Glutamatergic neuron (in vitro differentiated cells): ENCODE results near the gene APOM. TPM values are rescaled to one million over a fixed set of nuclear protein-coding genes. Genes with fewer than 3 reads are reported as not detected.
A peak's percentile ranks its signal among the peaks of the same experiment; 100 is the strongest.

Experiments used
- DNase-seq: peaks from one replicate; pipeline ENCODE4 v3.0.0; 2022
- H3K27ac Mint-ChIP-seq: one replicate; pipeline ENCODE4 v1.8.0; 2020; ENCODE audit warnings: mild to moderate bottlenecking, mixed read lengths, inconsistent platforms; ENCODE audit not compliant: unreplicated experiment
- H3K27me3 Mint-ChIP-seq: one replicate; pipeline ENCODE4 v1.8.0; 2020; ENCODE audit warnings: mild to moderate bottlenecking, moderate library complexity, mixed read lengths, inconsistent platforms; ENCODE audit not compliant: unreplicated experiment
- H3K36me3 Mint-ChIP-seq: one replicate; pipeline ENCODE4 v1.8.0; 2020; ENCODE audit warnings: mild to moderate bottlenecking, mixed read lengths, inconsistent platforms; ENCODE audit not compliant: unreplicated experiment
- H3K4me1 Mint-ChIP-seq: one replicate; pipeline ENCODE4 v1.8.0; 2020; ENCODE audit warnings: mild to moderate bottlenecking, low read depth, mixed read lengths, inconsistent platforms; ENCODE audit not compliant: unreplicated experiment
- H3K4me3 Mint-ChIP-seq: one replicate; pipeline ENCODE4 v1.8.0; 2020; ENCODE audit warnings: mild to moderate bottlenecking, mixed read lengths, inconsistent platforms; ENCODE audit not compliant: unreplicated experiment
- H3K9me3 Mint-ChIP-seq: one replicate; pipeline ENCODE4 v1.8.0; 2020; ENCODE audit warnings: mild to moderate bottlenecking, moderate library complexity, mixed read lengths, inconsistent platforms; ENCODE audit not compliant: unreplicated experiment
- total RNA-seq: library from RNA; stranded (reverse); fragmentation: NEBNext Ultra II Directional; extraction: Animal tissue kit (Norgen Biotek cat#: 25700); gene quantifications from one replicate; pipeline ENCODE4 v1.2.1, GENCODE V29; 2021; ENCODE audit not compliant: unreplicated experiment
- TF ChIP-seq, protein P1 (sequence below): fragments of 200-600 bp; sonication (generic); IDR thresholded peaks from one replicate; pipeline ENCODE4 v1.5.0; 2021; ENCODE audit not compliant: partially characterized antibody, unreplicated experiment

APOM gene
- total RNA-seq, 1 donor from 2014 or later, result 1.5 TPM

DNA sequence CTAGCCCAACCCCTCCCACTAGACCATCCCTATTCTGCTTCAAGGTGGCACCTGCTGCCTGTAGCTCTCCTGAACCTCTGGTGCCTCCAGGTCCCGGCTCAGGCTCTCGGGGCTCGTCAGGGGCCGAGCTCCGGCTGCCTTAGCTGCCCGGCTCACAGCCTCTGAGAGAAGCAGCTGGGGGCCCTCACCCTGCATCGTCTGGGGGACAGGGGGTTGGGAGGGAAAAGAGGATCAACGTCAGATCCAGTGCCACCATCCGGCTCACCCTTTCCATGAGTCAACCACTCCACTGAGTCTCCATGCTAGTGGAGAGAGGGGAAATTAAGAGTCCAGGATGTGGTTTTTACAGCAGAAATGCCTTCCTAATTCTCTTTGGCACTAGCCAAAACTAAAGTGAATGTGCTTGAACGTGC lies 16.2 kb upstream of the APOM start:
- TF ChIP-seq, protein P1, sequence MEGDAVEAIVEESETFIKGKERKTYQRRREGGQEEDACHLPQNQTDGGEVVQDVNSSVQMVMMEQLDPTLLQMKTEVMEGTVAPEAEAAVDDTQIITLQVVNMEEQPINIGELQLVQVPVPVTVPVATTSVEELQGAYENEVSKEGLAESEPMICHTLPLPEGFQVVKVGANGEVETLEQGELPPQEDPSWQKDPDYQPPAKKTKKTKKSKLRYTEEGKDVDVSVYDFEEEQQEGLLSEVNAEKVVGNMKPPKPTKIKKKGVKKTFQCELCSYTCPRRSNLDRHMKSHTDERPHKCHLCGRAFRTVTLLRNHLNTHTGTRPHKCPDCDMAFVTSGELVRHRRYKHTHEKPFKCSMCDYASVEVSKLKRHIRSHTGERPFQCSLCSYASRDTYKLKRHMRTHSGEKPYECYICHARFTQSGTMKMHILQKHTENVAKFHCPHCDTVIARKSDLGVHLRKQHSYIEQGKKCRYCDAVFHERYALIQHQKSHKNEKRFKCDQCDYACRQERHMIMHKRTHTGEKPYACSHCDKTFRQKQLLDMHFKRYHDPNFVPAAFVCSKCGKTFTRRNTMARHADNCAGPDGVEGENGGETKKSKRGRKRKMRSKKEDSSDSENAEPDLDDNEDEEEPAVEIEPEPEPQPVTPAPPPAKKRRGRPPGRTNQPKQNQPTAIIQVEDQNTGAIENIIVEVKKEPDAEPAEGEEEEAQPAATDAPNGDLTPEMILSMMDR, result no peak
- DNase-seq, result no peak
- H3K27ac Mint-ChIP-seq, result no peak overlapping the region
- no peaks in the 10 kb centered on the region for H3K36me3 Mint-ChIP-seq
- H3K27me3 Mint-ChIP-seq, result peaks cover 11% of the 10 kb centered on the region
- no peaks in the 10 kb centered on the region for H3K4me1 Mint-ChIP-seq
- no peak overlapping the region for H3K4me3 Mint-ChIP-seq
- H3K9me3 Mint-ChIP-seq, result peaks cover 4% of the 10 kb centered on the region

DNA sequence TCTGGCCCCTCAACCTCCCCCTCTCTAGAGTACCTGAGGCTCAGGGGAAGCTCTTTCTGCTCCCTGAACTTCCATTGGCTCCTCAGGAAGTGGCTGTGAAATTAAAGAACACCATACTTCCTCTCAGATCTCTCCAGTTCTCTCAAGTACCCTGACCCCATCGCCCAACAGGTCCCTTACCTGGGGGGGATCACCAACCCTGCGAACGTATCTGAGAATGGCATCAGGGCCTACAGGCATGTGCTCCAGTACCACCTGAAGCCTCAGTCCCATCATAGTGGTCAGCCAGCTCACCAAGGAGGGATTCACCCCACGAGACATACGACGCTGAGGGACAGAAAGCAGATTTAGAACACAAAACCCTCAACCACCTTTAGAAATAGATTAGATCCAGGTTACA lies 15.1 kb upstream of the APOM start:
- no peaks in the 10 kb centered on the region for H3K4me1 Mint-ChIP-seq
- DNase-seq, result no peak
- no peaks in the 10 kb centered on the region for H3K36me3 Mint-ChIP-seq
- peak overlapping the region; percentile 16 for H3K4me3 Mint-ChIP-seq
- peaks cover 9% of the 10 kb centered on the region for H3K27me3 Mint-ChIP-seq
- peaks cover 7% of the 10 kb centered on the region for H3K9me3 Mint-ChIP-seq
- TF ChIP-seq, protein P1, result no peak
- H3K27ac Mint-ChIP-seq, result no peak overlapping the region

DNA sequence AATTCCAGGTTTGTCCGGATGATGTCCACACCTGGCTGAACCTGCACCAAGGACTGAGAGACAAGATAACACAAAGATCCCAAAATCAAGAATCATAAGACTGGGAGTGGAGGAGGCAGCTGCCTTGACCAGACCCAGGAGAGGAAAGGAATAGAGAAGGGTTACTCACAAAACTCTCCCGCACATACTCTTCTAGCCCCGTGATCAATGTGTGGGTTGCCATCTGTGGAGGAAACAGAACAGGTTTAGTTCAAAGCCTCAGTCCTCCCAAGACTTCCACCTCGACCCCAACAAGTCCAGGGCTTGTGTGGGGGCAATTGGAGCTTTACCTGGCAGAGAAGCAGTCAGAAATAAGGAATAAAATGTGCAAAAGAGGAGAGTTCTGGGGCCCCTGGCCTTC lies 14.3 kb upstream of the APOM start:
- Mint-ChIP-seq H3K27ac (no peak overlapping the region), H3K36me3 (no peaks in the 10 kb centered on the region), H3K4me1 (no peaks in the 10 kb centered on the region), H3K27me3 (peaks cover 6% of the 10 kb centered on the region), H3K9me3 (peaks cover 7% of the 10 kb centered on the region), H3K4me3 (no peak overlapping the region)
- TF ChIP-seq, protein P1, result no peak
- no peak for DNase-seq

DNA sequence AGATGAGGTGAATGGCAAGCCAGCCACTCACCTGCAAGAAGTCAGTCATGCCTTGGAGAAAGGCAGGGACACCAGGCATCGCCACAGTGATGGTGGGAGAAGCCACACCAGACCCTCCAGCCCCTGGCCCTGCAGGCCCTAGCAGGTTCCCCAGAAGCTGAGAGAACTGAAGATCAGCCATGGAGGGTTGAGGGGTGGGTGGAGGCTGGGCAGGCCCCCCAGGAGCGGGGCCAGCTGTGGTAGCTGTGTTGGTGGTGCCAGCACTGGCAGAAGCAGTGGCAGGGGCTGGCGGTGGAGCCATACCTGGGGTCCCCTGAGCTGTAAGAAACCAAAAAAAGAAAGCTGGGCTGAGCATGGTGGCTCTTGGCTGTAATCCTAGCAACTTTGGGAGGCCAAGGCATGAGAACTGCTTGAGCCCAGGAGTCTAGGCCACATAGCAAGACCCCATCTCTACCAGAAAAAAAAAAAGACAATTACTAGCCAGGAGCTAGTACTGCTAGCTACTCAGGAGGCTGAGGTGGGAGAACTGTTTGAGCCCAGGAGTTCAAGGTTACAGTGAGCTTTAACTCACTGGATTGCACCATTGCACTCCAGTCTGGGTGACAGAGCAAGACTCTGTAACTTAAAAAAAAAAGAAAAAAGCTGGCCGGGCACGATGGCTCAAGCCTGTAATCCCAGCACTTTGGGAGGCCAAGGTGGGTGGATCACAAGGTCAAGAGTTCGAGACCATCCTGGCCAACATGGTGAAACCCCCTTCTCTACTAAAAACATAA lies 12.7 kb upstream of the APOM start:
- Mint-ChIP-seq H3K9me3 (peaks cover 6% of the 10 kb centered on the region), H3K36me3 (no peaks in the 10 kb centered on the region), H3K27ac (no peak overlapping the region), H3K27me3 (peaks cover 3% of the 10 kb centered on the region), H3K4me1 (no peaks in the 10 kb centered on the region), H3K4me3 (no peak overlapping the region)
- no peak for DNase-seq
- TF ChIP-seq, protein P1, result no peak

DNA sequence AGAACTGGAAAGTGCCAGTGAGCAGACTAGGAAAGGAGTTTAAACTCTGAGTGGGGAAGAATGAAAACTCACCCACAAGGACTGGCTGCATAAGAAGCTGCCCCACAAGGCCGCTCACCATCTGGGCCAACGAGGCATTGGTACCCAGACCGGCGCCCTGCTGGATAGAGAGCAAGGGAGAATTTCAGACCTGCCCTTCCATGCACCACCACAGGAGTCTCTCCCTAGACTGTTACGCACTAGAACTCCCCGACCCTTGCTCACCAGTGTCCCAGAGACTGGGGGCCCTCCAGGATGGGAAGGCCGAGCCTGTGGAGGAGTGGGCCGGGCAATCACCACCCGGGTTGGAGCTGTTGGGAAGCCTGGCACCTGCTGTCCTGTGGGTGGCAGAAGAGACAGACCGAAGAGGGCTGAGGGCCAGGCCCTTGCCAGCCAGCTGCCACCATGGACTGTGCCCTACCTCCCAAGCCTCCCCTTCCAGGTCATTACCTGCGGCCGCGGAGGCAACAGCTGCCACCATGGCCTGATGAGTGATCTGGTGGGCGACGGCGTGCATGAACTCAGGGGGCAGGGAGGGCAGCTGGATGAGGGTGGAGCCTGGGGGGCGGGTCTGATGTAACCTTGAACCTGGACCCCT lies 11.8 kb upstream of the APOM start:
- DNase-seq, result no peak
- TF ChIP-seq, protein P1, result no peak
- Mint-ChIP-seq H3K27me3 (peaks cover 3% of the 10 kb centered on the region), H3K4me3 (no peak overlapping the region), H3K4me1 (peaks cover 1% of the 10 kb centered on the region), H3K9me3 (peaks cover 8% of the 10 kb centered on the region), H3K27ac (no peak overlapping the region), H3K36me3 (no peaks in the 10 kb centered on the region)
